Right atrium auricular region (tissue), 2 donors: ENCODE measurements around the gene XPA. TPM values are rescaled to one million over a fixed set of nuclear protein-coding genes. Genes with fewer than 3 reads are reported as not detected.
A peak's percentile ranks its signal among the peaks of the same experiment; 100 is the strongest.

Experiments used
- DNase-seq: peaks from one replicate; pipeline ENCODE4 v3.0.0-alpha.2; 2019; ENCODE audit warnings: low spot score
- H3K27ac ChIP-seq, 2 donors: fragments of 200-600 bp; sonication (generic); 1 replicate in 1 of 2; 2 replicates in 1 of 2; pipeline ENCODE4 v1.5.1; 2016 to 2019
- H3K27me3 ChIP-seq, 2 donors: fragments of 200-600 bp; sonication (generic); one replicate each; pipeline versions ENCODE4 v1.5.1 to v1.6.0; 2017 to 2019
- H3K36me3 ChIP-seq: fragments of 200-600 bp; sonication (generic); one replicate; pipeline ENCODE4 v1.5.1; 2016
- H3K4me1 ChIP-seq, 2 donors: fragments of 200-600 bp; sonication (generic); one replicate each; pipeline versions ENCODE4 v1.5.1 to v1.6.0; 2017 to 2019
- H3K4me3 ChIP-seq, 2 donors: fragments of 200-600 bp; sonication (generic); 1 replicate in 1 of 2; 2 replicates in 1 of 2; pipeline ENCODE4 v1.5.1; 2017 to 2019; ENCODE audit warnings: mild to moderate bottlenecking in 1 of 2, moderate library complexity in 1 of 2
- H3K9me3 ChIP-seq, 2 donors: fragments of 200-600 bp; sonication (generic); one replicate each; pipeline ENCODE4 v1.5.1; 2019
- total RNA-seq, 2 donors: library from RNA; depleted of rRNA; stranded (reverse); fragments of >200 nt; gene quantifications; one replicate each; pipeline ENCODE4 v1.1.0, GENCODE V29; 2016
- TF ChIP-seq, protein P1 (sequence below), 2 donors: fragments of 200-600 bp; sonication (generic); IDR thresholded peaks; one replicate each; pipeline ENCODE4 v1.5.1; 2019; ENCODE audit warnings: antibody characterized with exemption in 2 of 2

XPA gene
- total RNA-seq, 2 donors from 2014 or later, result 6.9 to 7.9 TPM

DNA sequence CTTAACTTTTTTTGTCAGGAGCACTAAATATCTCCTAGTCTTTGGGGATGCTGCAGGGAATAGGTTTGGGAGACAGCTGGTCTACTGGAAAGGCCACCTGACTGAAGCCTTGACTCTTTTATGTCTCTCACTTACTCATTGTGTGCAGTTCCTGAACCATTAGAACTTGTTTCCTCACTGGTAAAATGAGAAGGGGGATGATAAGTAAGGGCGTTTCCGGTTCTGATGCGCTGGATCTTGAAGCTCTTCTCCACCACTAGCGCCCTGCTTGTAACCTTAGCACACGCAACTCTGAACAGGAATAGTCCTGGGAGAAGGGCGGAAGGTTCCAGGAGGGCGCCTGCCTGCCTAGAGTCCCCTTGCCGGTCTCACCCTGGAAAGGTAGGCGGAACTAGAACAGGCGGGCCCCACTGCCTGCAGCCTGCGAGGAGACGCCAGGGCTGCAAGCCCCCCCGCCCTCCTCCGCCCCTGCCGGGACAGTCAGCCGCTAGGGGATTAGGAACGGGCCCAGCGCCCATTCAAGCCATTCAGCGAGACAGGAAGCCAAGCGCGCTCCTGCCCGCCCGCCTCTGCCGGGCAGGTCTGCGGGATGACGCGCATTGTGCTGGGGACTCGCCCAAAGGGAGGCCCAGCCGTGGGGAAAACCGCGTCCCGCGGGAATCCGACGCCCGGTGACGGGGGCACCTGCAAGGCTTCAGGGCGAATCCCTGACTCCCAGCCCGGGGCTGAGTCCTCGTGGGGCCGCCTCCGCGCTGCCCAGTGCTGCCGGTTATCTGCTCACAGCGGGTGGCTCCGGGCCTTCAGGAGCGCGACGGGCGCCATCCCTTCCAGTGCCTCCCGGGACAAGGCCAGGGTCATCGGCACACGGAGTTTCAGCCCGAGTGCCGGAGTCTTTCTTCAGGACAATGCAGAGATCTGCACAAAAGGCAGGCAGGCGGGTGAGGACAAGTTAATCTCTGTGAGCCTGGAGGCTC lies 44.0 kb upstream of the XPA start:
- peak; percentile 63 for DNase-seq
- H3K4me1 ChIP-seq, result peaks cover 0 to 13% of the 10 kb centered on the region in 2 donors
- no peaks in the 10 kb centered on the region for H3K36me3 ChIP-seq
- peaks cover 0 to 13% of the 10 kb centered on the region in 2 donors for H3K9me3 ChIP-seq
- peak overlapping the region; percentile 19 to 47 for H3K4me3 ChIP-seq
- H3K27ac ChIP-seq, result peak overlapping the region; percentile 56 to 68
- H3K27me3 ChIP-seq, result no peaks in the 10 kb centered on the region
- TF ChIP-seq, protein P1, sequence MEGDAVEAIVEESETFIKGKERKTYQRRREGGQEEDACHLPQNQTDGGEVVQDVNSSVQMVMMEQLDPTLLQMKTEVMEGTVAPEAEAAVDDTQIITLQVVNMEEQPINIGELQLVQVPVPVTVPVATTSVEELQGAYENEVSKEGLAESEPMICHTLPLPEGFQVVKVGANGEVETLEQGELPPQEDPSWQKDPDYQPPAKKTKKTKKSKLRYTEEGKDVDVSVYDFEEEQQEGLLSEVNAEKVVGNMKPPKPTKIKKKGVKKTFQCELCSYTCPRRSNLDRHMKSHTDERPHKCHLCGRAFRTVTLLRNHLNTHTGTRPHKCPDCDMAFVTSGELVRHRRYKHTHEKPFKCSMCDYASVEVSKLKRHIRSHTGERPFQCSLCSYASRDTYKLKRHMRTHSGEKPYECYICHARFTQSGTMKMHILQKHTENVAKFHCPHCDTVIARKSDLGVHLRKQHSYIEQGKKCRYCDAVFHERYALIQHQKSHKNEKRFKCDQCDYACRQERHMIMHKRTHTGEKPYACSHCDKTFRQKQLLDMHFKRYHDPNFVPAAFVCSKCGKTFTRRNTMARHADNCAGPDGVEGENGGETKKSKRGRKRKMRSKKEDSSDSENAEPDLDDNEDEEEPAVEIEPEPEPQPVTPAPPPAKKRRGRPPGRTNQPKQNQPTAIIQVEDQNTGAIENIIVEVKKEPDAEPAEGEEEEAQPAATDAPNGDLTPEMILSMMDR (IDR thresholded peaks at IDR 0.05), result peak; percentile 12 to 44

DNA sequence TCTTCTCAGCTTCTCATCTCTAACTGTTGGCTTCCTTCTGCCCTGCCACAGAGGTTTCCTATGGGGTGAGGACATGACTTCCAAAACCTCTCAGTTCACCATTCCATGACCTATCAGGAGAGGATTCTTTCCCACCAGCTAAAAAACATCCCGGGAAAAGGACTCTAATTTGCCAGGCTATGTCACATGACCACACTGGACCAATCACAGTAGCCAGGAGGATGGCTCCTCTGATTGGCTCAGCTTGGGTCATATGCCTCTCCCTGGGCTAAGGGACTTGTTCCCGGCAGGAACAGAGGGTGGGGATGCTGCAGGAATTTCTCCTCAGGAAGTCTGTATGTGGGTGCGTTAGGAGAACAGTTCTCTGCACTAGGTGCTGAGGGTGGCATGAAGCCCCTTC lies 40.3 kb upstream of the XPA start:
- H3K4me3 ChIP-seq, result no peak overlapping the region
- TF ChIP-seq, protein P1 (IDR thresholded peaks at IDR 0.05), result no peak
- peaks cover 0 to 13% of the 10 kb centered on the region in 2 donors for H3K4me1 ChIP-seq
- H3K9me3 ChIP-seq, result peaks cover 0 to 3% of the 10 kb centered on the region in 2 donors
- H3K36me3 ChIP-seq, result no peaks in the 10 kb centered on the region
- no peak overlapping the region for H3K27ac ChIP-seq
- DNase-seq, result no peak
- no peaks in the 10 kb centered on the region for H3K27me3 ChIP-seq

DNA sequence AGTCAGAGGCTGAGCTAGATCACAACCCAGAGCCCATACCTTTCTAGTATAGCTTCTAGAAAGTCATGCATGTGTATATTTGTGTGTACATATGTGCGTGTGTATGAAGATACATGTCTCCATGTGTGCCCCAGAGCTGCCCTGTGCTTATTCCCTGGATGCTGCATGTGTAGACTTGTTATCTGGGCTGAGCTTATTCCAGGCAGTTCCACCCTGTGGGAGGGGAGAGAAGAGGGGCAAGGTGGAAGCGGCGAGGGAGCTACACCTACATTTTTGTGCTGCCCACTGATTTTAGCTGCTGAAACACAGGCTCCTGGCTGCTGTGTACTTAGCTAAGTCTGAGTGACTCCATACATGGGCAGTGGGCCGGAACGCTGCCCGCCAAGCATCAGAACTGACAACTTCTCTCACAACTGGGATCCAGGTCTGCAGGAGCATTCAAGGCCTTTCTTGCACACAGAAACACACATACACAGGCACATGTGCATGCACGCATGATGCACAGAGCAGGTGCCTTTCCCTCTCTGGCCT lies 38.0 kb upstream of the XPA start:
- H3K4me1 ChIP-seq, result no peaks in the 10 kb centered on the region
- no peaks in the 10 kb centered on the region for H3K27me3 ChIP-seq
- no peak overlapping the region for H3K4me3 ChIP-seq
- no peak overlapping the region for H3K27ac ChIP-seq
- no peak for DNase-seq
- H3K36me3 ChIP-seq, result no peaks in the 10 kb centered on the region
- peaks cover 0 to 5% of the 10 kb centered on the region in 2 donors for H3K9me3 ChIP-seq
- TF ChIP-seq, protein P1 (IDR thresholded peaks at IDR 0.05), result no peak

DNA sequence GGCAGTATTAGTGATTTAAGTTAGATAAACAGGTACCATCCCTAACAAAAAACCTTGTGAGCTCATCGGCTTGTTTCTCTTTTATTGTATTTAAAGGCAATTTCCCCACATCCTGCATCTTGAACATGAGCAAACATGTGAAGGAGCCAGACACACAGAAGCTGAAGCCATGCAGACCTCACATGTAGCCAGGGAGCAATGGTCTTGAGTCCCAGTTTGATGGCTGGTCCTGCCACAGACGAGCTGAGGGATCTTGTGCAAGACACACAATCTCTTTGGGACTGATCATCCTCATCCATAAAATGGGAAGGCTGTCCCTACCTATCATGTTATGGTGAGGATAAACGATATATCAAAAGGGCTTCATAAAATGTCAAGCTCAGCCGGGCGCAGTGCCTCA lies 29.6 kb upstream of the XPA start:
- TF ChIP-seq, protein P1 (IDR thresholded peaks at IDR 0.05), result no peak
- H3K27ac ChIP-seq, result no peak overlapping the region
- H3K36me3 ChIP-seq, result no peaks in the 10 kb centered on the region
- H3K4me1 ChIP-seq, result no peaks in the 10 kb centered on the region
- H3K4me3 ChIP-seq, result no peak overlapping the region
- peaks cover 0 to 5% of the 10 kb centered on the region in 2 donors for H3K9me3 ChIP-seq
- no peak for DNase-seq
- H3K27me3 ChIP-seq, result no peaks in the 10 kb centered on the region

DNA sequence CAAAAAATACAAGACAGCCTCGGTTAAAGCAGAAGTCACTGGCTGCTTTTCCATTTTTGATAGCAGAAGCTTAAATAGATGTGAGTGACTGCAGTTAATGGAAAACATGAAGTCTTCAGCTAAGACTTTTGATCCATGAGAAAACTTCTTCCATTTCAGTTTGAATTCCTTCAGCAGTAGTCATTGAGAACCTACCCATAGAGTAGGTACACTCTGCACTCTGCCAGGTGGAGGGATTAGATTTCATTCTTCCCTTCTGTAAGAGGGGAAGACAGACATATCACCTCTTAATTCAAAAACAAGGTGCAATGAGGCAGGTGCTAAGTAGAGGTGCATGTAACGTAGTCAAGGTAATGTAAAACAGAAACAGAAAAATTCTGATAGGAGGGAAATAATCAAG lies 26.7 kb upstream of the XPA start:
- Histone ChIP-seq H3K36me3 (no peaks in the 10 kb centered on the region), H3K27me3 (no peaks in the 10 kb centered on the region), H3K27ac (no peak overlapping the region), H3K4me1 (no peaks in the 10 kb centered on the region), H3K9me3 (peaks cover 0 to 4% of the 10 kb centered on the region in 2 donors), H3K4me3 (no peak overlapping the region)
- DNase-seq, result no peak
- TF ChIP-seq, protein P1 (IDR thresholded peaks at IDR 0.05), result no peak
